Measurements from ENCODE around the gene PNPLA8. TPM values are rescaled to one million over a fixed set of nuclear protein-coding genes. Genes with fewer than 3 reads are reported as not detected.

PNPLA8 gene
- total and polyA plus RNA-seq, 2 donors (not counting 1 experiment from before 2014, with no cell fraction given) = 12.3 to 57.3 TPM

DNA sequence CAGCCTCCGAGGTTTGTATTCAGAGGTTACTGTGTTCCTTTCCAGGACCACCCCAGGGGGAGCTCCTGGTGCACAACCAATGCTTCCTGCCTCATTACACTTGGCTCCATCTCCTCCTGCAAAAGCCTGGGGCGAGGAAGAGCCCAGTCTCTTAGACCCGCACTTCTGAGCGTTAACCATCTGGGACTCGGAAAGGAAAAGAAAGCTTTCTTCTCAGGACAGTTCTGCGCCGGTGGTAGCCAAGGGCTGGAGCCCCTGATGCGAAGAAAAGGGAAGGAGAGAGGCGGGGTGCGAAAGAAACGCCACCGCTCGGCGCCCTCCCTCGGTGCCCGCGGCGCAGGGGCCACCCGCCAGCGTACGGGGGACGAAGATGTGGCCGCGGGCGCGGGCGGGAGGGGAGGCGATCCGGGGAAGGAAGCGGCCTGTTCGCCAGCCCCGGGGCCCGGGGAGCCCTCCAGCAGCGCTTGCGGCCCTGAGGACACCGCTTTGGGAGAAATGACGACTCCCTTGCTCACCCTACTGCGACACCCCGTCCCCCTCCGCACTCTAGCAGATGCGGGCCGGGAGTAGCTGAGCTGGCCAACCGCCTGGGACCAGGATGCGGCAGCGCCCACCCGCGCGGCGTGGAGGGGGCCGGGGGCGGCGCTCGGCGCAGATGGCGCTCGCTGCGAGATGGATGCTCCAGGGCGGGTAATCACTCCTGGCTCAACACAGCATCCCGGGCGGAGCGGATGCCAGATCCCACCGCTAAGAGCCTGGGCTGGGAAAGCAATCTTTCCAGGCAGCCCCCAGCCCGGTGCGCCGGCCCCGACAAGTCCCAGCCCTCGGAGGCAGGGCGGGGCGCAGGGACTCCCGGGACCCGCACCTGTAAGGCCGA is 71.0 kb downstream of the PNPLA8 start:
- DNase-seq (peak; percentile 52), ATAC-seq (ENCODE audit: low read depth) (peak; percentile 37)
- peak overlapping the region; percentile 77 for H2AFZ ChIP-seq (ENCODE audit: insufficient read depth, low read depth, low read length, poor library complexity, severe bottlenecking)
- peak overlapping the region; percentile 99 for H3K4me2 ChIP-seq (replicated peaks; ENCODE audit: low read depth, low read length, poor library complexity, severe bottlenecking)
- peak overlapping the region; percentile 74 for H3K9ac ChIP-seq (ENCODE audit: low read length)
- peaks cover 20 to 24% of the 10 kb centered on the region in 2 donors for H3K4me1 ChIP-seq (ENCODE audit: control insufficient read depth in 2 of 2, insufficient read depth in 2 of 2, low read length in 2 of 2)
- H3K27ac Mint-ChIP-seq = peak overlapping the region; percentile 33
- H3K9me3 ChIP-seq (ENCODE audit: control extremely low read depth in 1 of 3, control insufficient read depth in 2 of 3, insufficient read depth in 1 of 3, low read length in 2 of 3) = peaks cover 0 to 3% (median 0%) of the 10 kb centered on the region in 3 donors
- H3K27me3 ChIP-seq (replicated peaks in 1 of 4; ENCODE audit: control extremely low read depth in 1 of 4, control insufficient read depth in 3 of 4, insufficient read depth in 4 of 4, low read length in 3 of 4) = peaks cover 0 to 48% (median 30%) of the 10 kb centered on the region in 4 experiments
- peak overlapping the region; percentile 87 for H3K4me3 Mint-ChIP-seq
- no peak overlapping the region for H3K27ac ChIP-seq (ENCODE audit: low read length in 2 of 2)
- H3K79me2 ChIP-seq (ENCODE audit: control insufficient read depth, insufficient read depth, low read length) = no peaks in the 10 kb centered on the region
- TF ChIP-seq, protein P1, sequence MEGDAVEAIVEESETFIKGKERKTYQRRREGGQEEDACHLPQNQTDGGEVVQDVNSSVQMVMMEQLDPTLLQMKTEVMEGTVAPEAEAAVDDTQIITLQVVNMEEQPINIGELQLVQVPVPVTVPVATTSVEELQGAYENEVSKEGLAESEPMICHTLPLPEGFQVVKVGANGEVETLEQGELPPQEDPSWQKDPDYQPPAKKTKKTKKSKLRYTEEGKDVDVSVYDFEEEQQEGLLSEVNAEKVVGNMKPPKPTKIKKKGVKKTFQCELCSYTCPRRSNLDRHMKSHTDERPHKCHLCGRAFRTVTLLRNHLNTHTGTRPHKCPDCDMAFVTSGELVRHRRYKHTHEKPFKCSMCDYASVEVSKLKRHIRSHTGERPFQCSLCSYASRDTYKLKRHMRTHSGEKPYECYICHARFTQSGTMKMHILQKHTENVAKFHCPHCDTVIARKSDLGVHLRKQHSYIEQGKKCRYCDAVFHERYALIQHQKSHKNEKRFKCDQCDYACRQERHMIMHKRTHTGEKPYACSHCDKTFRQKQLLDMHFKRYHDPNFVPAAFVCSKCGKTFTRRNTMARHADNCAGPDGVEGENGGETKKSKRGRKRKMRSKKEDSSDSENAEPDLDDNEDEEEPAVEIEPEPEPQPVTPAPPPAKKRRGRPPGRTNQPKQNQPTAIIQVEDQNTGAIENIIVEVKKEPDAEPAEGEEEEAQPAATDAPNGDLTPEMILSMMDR (IDR thresholded peaks at IDR 0.05) = no peak
- TF ChIP-seq EZH2 (IDR thresholded peaks at IDR 0.05; ENCODE audit: borderline replicate concordance, insufficient read depth, low read depth, low read length, poor library complexity, severe bottlenecking) = peak; percentile 27
- POLR2A ChIA-PET = no interaction called here
- peaks cover 37% of the 10 kb centered on the region for H3K27me3 Mint-ChIP-seq
- peaks cover 4% of the 10 kb centered on the region for H4K20me1 ChIP-seq (ENCODE audit: control insufficient read depth, insufficient read depth, low read length, poor library complexity, severe bottlenecking)
- intact Hi-C loops (cut with micrococcal nuclease) = loop anchor here (2.0 to 5.0 kb wide), 4 partner anchors 38 to 128 kb away; partner anchors contain the start of genes DNAJB9 and THAP5
- H3K4me3 ChIP-seq (ENCODE audit: control extremely low read depth in 1 of 5, extremely low read depth in 1 of 5, insufficient read depth in 1 of 5, low read depth in 2 of 5, low read length in 4 of 5) = peak overlapping the region; percentile 32 to 75 (median 61)
- CTCF ChIA-PET = interaction anchor here (0.8 to 6.0 kb wide), 12 partner anchors 12 to 309 kb away, joined by 3 to 58 read pairs (median 5); partner anchors contain the start of genes DNAJB9 and THAP5
- WGBS (ENCODE audit: insufficient coverage) = under 1% methylated on average over 72 of the region's 72 CpGs
- H3K36me3 ChIP-seq (replicated peaks in 1 of 2; ENCODE audit: control extremely low read depth in 1 of 2, control insufficient read depth in 1 of 2, extremely low read depth in 1 of 2, insufficient read depth in 2 of 2, low read length in 1 of 2) = no peaks in the 10 kb centered on the region
- peaks cover 22% of the 10 kb centered on the region for H3K4me1 Mint-ChIP-seq
- H3K9me3 Mint-ChIP-seq (ENCODE audit: insufficient read depth) = no peaks in the 10 kb centered on the region

All from B cell (primary cell).